ENCODE measurements around the gene TCL1A.

Gene TCL1A

DNA sequence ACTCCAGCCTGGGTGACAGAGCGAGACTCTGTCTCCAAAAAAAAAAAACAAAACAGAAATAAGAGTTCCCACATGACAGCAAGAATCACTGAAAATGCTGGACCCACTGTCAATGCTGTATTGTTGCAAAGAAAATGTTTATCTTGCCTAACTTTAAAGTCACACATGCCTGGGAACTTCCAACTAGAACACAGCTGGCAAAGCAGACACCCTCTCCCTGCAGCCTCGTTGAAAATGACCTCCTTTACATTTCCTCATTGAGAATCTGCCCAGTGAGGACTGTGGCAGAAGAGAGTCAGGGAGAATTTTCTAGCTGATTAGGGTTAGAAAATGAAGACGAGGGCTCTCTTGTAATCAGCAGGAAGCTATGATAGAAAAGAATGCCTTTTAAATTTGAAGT is 42.8 kb upstream of the TCL1A start:
- no peak for DNase-seq (ENCODE audit: extremely low read depth, insufficient read length)
- Histone ChIP-seq H3K4me3 (replicated peaks; ENCODE audit: low read depth, low read length) (no peak overlapping the region), H3K36me3 (ENCODE audit: control insufficient read depth, insufficient read depth, low read length) (no peaks in the 10 kb centered on the region), H3K27me3 (replicated peaks; ENCODE audit: control insufficient read depth, insufficient read depth, low read length) (no peaks in the 10 kb centered on the region; the same call in none of the 2 replicates)
- TF ChIP-seq, protein P1, sequence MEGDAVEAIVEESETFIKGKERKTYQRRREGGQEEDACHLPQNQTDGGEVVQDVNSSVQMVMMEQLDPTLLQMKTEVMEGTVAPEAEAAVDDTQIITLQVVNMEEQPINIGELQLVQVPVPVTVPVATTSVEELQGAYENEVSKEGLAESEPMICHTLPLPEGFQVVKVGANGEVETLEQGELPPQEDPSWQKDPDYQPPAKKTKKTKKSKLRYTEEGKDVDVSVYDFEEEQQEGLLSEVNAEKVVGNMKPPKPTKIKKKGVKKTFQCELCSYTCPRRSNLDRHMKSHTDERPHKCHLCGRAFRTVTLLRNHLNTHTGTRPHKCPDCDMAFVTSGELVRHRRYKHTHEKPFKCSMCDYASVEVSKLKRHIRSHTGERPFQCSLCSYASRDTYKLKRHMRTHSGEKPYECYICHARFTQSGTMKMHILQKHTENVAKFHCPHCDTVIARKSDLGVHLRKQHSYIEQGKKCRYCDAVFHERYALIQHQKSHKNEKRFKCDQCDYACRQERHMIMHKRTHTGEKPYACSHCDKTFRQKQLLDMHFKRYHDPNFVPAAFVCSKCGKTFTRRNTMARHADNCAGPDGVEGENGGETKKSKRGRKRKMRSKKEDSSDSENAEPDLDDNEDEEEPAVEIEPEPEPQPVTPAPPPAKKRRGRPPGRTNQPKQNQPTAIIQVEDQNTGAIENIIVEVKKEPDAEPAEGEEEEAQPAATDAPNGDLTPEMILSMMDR (IDR thresholded peaks at IDR 0.05; ENCODE audit: insufficient read depth, low read length, poor library complexity, severe bottlenecking): no peak

GRCh38 chr14:95756127-95756526 is 42.2 kb upstream of the TCL1A start:
- Histone ChIP-seq H3K27me3 (replicated peaks; ENCODE audit: control insufficient read depth, insufficient read depth, low read length) (no peaks in the 10 kb centered on the region; the same call in none of the 2 replicates), H3K4me3 (replicated peaks; ENCODE audit: low read depth, low read length) (no peak overlapping the region), H3K36me3 (ENCODE audit: control insufficient read depth, insufficient read depth, low read length) (no peaks in the 10 kb centered on the region)
- TF ChIP-seq, protein P1 (IDR thresholded peaks at IDR 0.05; ENCODE audit: insufficient read depth, low read length, poor library complexity, severe bottlenecking): no peak
- DNase-seq (ENCODE audit: extremely low read depth, insufficient read length): no peak

DNA sequence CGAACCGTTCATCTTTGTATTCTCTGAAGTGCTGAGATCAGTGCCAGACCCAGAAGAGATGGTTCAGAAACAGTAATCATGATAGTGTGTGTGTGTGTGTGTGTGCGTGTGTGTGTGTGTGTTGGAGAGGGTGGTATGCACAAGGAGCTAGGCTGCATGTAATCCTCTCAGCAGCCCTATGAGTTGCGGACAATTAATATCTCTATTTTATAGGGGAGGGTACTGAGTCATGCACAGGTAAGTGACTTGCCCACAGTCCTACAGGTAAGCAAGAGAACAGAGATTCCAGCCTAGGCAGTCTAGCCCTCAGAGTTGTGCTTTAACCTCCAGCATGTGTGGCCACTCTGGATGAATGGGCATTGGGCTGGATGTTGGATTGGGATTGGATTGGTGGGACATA is 27.9 kb upstream of the TCL1A start:
- no peak overlapping the region for H3K4me3 ChIP-seq (replicated peaks; ENCODE audit: low read depth, low read length)
- TF ChIP-seq, protein P1 (IDR thresholded peaks at IDR 0.05; ENCODE audit: insufficient read depth, low read length, poor library complexity, severe bottlenecking): no peak
- DNase-seq (ENCODE audit: extremely low read depth, insufficient read length): no peak
- no peaks in the 10 kb centered on the region; the same call in none of the 2 replicates for H3K27me3 ChIP-seq (replicated peaks; ENCODE audit: control insufficient read depth, insufficient read depth, low read length)
- no peaks in the 10 kb centered on the region for H3K36me3 ChIP-seq (ENCODE audit: control insufficient read depth, insufficient read depth, low read length)

DNA sequence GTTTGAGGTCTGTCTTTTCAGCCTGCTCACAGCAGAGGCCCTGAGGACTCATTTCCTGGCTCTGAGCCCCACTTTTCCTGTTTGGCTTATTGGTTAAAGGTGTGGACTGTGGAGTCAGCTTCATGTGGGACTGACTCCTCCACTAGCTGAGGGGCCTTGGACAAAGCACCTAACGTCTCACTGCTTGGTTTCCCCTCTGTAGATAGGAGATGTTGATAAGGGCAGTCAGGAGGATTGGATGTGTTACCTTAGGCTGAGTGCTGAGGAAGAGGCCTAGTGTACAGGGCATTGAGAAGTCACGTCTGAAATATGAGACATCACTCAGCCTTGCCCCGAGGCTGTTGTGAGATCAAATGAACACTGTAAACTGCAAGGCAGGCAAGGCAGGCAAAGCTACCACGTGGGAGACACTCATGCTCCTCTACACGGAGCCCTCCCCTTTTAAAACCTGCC is 27.1 kb upstream of the TCL1A start:
- DNase-seq (ENCODE audit: extremely low read depth, insufficient read length): no peak
- H3K36me3 ChIP-seq (ENCODE audit: control insufficient read depth, insufficient read depth, low read length): no peaks in the 10 kb centered on the region
- TF ChIP-seq, protein P1 (IDR thresholded peaks at IDR 0.05; ENCODE audit: insufficient read depth, low read length, poor library complexity, severe bottlenecking): no peak
- H3K27me3 ChIP-seq (replicated peaks; ENCODE audit: control insufficient read depth, insufficient read depth, low read length): no peaks in the 10 kb centered on the region; the same call in none of the 2 replicates
- H3K4me3 ChIP-seq (replicated peaks; ENCODE audit: low read depth, low read length): no peak overlapping the region

DNA sequence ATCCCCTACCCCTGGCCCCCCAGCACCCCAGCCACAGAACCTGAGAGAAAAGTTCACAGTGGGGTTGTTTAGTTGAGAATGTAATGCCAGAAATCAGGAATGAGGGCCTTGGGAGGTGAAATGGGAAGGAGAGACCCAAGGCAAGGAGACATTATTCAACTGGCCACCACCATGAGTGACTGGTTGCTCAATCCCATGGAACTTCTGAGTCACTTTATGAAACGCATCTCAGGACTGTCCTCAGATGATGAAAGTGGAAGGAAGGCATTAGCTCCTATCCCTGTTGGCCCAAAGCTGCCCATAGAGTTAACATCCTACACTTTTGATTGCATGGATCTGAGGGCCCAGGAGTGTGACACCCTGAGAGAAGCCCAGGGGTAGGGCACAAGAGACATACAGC is 25.4 kb upstream of the TCL1A start:
- TF ChIP-seq, protein P1 (IDR thresholded peaks at IDR 0.05; ENCODE audit: insufficient read depth, low read length, poor library complexity, severe bottlenecking): no peak

GRCh38 chr14:95733212-95733611 is 19.3 kb upstream of the TCL1A start:
- H3K4me3 ChIP-seq (replicated peaks; ENCODE audit: low read depth, low read length): no peak overlapping the region
- TF ChIP-seq, protein P1 (IDR thresholded peaks at IDR 0.05; ENCODE audit: insufficient read depth, low read length, poor library complexity, severe bottlenecking): no peak
- no peak for DNase-seq (ENCODE audit: extremely low read depth, insufficient read length)
- no peaks in the 10 kb centered on the region for H3K36me3 ChIP-seq (ENCODE audit: control insufficient read depth, insufficient read depth, low read length)
- no peaks in the 10 kb centered on the region for H3K27me3 ChIP-seq (replicated peaks; ENCODE audit: control insufficient read depth, insufficient read depth, low read length)

More for the DNA sequence above, 25.4 kb upstream of the TCL1A start:
- Histone ChIP-seq H3K27me3 (replicated peaks; ENCODE audit: control insufficient read depth, insufficient read depth, low read length) (no peaks in the 10 kb centered on the region; the same call in 1 of the 2 replicates), H3K36me3 (ENCODE audit: control insufficient read depth, insufficient read depth, low read length) (no peaks in the 10 kb centered on the region), H3K4me3 (replicated peaks; ENCODE audit: low read depth, low read length) (no peak overlapping the region)
- DNase-seq (ENCODE audit: extremely low read depth, insufficient read length): no peak

All from GM06990 (cell line).